Activated naive CD8-positive, alpha-beta T cell treated with anti-CD3 and anti-CD28 coated beads, Interleukin-2, amount 10 ng/mL, durations not matched to agents 7 days and 5 days (primary cell): ENCODE results near the gene STING1. TPM values are rescaled to one million over a fixed set of nuclear protein-coding genes. Genes with fewer than 3 reads are reported as not detected.
A peak's percentile ranks its signal among the peaks of the same experiment; 100 is the strongest.
"Not testable (repeated sequence)": the region's sequence is repeated elsewhere in the genome, so short reads cannot be mapped to it uniquely, and the experiment has no call there.

Experiments
- ATAC-seq: fragments of 150-1000 bp; cut with Tn5 transposase; one replicate; pipeline ENCODE4 v1.10.0; 2021; ENCODE audit warnings: low read depth, moderate library complexity
- POLR2A ChIA-PET: fragments of 350-600 bp; sonication (Branson Sonifier 250); formaldehyde crosslinking; loops from one replicate; lab custom pipeline; 2021; ENCODE audit warnings: antibody characterized with exemption; lab: Charles Lee
- DNase-seq: peaks from one replicate; pipeline ENCODE4 v3.0.0; 2021
- H3K27ac Mint-ChIP-seq: one replicate; pipeline ENCODE4 v1.8.0; 2022; ENCODE audit warnings: mild to moderate bottlenecking, mixed read lengths
- H3K27me3 Mint-ChIP-seq: one replicate; pipeline ENCODE4 v1.8.0; 2022; ENCODE audit warnings: mild to moderate bottlenecking, moderate library complexity, mixed read lengths
- H3K36me3 Mint-ChIP-seq: one replicate; pipeline ENCODE4 v1.8.0; 2021; ENCODE audit warnings: mild to moderate bottlenecking, mixed read lengths
- H3K4me1 Mint-ChIP-seq: one replicate; pipeline ENCODE4 v1.8.0; 2021; ENCODE audit warnings: mixed read lengths
- H3K4me3 Mint-ChIP-seq: one replicate; pipeline ENCODE4 v1.8.0; 2022; ENCODE audit warnings: mild to moderate bottlenecking, moderate library complexity, mixed read lengths
- H3K9me3 Mint-ChIP-seq: one replicate; pipeline ENCODE4 v1.8.0; 2021; ENCODE audit warnings: mixed read lengths
- total RNA-seq, 2 experiments: library from RNA; stranded (reverse); gene quantifications; one replicate each; pipeline ENCODE4 v1.2.3, GENCODE V29; 2021

Gene STING1
- total RNA-seq, 2 experiments from 2014 or later, result 63.6 to 68.4 TPM

DNA sequence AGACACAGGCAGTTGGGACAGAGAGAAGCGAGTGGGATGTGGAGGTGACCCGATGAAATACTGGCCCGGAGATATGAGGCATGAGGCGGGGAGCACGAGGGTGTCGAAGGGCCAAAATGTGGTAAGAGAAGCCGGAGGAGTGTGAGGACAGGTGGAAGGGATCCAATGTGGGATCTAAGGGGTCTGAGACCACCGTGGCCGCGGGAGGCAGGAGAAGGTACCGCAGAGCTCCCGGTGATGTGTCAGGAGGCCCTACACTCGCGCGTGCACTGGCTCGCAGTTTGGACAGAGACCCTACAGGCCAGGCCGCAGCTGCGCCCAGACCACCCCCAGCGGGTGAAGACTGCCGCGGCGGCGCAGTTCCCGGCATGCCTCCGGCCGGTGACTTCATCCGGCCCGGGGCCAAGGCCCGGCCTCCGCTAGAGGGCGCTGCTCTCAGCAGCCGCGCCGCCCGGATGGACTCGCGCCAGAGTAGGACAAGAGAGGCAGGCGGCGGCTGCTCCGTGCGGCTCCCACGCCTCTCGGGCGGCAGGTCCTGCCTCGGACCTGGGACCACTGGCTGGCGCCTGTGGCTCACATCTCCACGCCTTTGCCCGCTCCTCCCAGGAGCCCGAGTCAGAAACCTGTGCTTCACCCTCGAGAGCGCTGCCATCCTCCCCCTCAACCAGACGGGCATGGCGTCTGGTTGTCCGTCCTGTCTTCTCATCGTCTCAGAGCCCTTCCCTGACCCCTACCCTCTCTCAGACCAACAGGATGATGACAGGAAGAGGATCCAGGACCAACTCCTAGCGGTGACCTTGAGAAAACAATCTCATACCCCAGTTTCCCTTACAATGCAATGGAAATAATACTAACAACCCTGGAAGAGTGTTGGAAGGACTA lies 35.4 kb upstream of the STING1 start:
- H3K36me3 Mint-ChIP-seq, result no peaks in the 10 kb centered on the region
- H3K27me3 Mint-ChIP-seq, result peaks cover 2% of the 10 kb centered on the region
- DNase-seq (peak; percentile 97), ATAC-seq (peak; percentile 97)
- peak overlapping the region; percentile 94 for H3K27ac Mint-ChIP-seq
- peak overlapping the region; percentile 84 for H3K4me3 Mint-ChIP-seq
- POLR2A ChIA-PET, result interaction anchor here (0.7 to 1.9 kb wide), 4 partner anchors 35 to 224 kb away, joined by 3 to 8 read pairs (median 4); partner anchors contain the start of genes DNAJC18, MATR3, STING1 and UBE2D2
- peaks cover 20% of the 10 kb centered on the region for H3K4me1 Mint-ChIP-seq
- H3K9me3 Mint-ChIP-seq, result no peaks in the 10 kb centered on the region

DNA sequence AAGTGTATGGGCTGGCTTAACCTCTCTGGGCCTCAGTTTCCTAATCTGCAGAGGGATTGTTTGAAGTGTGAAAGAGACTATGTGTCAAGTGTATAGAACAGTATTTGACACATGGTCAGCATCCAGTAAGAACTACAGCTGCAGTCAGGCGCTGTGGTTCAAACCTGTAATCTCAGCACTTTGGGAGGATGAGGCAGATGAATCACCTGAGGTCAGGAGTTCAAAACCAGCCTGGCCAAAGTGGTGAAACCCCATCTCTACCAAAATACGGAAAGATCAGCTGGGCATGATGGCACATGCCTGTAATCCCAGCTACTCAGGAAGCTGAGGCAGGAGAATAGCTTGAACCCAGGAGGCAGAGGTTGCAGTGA lies 31.9 kb upstream of the STING1 start:
- DNase-seq (no peak), ATAC-seq (no peak)
- H3K9me3 Mint-ChIP-seq, result no peaks in the 10 kb centered on the region
- no peak overlapping the region for H3K27ac Mint-ChIP-seq
- H3K4me3 Mint-ChIP-seq, result no peak overlapping the region
- H3K27me3 Mint-ChIP-seq, result peaks cover 6% of the 10 kb centered on the region
- POLR2A ChIA-PET, result interaction anchor here (1.0 to 1.5 kb wide), 2 partner anchors 57 to 98 kb away, joined by 3 to 7 read pairs; no protein-coding TSS in a partner anchor
- H3K36me3 Mint-ChIP-seq, result no peaks in the 10 kb centered on the region
- peaks cover 45% of the 10 kb centered on the region for H3K4me1 Mint-ChIP-seq

DNA sequence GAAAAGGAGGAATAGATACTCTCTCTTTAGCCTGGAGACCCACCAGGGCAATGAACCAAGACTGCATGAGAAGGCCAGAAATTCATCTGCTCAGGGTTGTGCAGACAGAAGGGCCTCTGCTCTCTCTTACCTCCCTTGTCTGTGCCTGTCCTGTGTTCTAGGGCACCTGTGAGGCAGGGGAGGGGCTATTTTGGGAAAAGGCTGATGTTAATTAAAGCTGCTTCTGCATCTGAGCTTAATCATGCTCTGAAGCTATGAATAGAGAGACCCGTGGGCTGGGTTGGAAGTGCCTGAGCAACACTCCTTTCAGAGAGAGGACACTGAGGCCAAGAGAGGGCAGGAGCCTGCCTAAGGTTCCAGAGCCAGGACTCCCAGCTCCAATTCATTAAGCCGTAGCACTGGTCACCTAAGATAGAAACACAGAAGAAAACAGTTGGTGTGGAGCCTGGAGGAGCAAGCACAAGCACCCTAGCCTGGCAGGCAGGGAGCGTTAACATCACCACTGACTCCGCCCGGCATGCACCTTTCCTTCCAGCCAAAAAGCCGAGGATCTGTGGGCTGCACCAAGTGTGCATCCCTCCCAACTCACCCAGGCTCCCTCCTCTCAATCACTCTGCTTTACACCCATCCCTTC lies 31.4 kb upstream of the STING1 start:
- H3K27ac Mint-ChIP-seq, result no peak overlapping the region
- no peak for ATAC-seq
- H3K4me1 Mint-ChIP-seq, result peaks cover 44% of the 10 kb centered on the region

DNA sequence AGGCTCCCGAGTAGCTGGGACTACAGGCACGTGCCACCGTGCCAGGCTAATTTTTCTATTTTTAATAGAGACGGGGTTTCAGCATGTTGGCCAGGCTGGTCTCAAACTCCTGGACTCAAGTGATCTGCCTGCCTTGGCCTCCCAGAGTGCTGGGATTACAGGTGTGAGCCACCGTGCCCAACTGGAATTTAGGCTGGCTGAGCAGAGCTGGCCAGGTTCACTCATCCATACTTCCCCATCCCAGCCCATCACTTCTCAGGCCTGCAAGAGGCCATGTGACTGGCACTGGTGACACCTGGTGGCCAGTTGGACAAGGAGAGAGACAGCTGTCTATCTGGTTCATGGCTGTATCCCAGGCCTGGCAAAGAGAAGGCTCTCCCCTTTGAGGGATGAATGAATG lies 30.9 kb upstream of the STING1 start:
- DNase-seq, result peak; percentile 75
- not testable (repeated sequence) for H3K36me3 Mint-ChIP-seq, H3K27me3 Mint-ChIP-seq, H3K27ac Mint-ChIP-seq, H3K9me3 Mint-ChIP-seq, H3K4me3 Mint-ChIP-seq
- POLR2A ChIA-PET, result interaction anchor here (0.6 to 2.9 kb wide), 5 partner anchors 75 to 200 kb away, joined by 3 to 21 read pairs (median 4); no protein-coding TSS in a partner anchor
- H3K4me1 Mint-ChIP-seq, result peaks cover 41% of the 10 kb centered on the region
- ATAC-seq, result peak; percentile 57

More for the DNA sequence above, 31.4 kb upstream of the STING1 start:
- no peaks in the 10 kb centered on the region for H3K9me3 Mint-ChIP-seq
- DNase-seq, result no peak
- POLR2A ChIA-PET, result interaction anchor here (0.6 to 2.9 kb wide), 6 partner anchors 56 to 200 kb away, joined by 3 to 21 read pairs (median 4); no protein-coding TSS in a partner anchor
- H3K27me3 Mint-ChIP-seq, result peaks cover 5% of the 10 kb centered on the region
- no peaks in the 10 kb centered on the region for H3K36me3 Mint-ChIP-seq
- no peak overlapping the region for H3K4me3 Mint-ChIP-seq

DNA sequence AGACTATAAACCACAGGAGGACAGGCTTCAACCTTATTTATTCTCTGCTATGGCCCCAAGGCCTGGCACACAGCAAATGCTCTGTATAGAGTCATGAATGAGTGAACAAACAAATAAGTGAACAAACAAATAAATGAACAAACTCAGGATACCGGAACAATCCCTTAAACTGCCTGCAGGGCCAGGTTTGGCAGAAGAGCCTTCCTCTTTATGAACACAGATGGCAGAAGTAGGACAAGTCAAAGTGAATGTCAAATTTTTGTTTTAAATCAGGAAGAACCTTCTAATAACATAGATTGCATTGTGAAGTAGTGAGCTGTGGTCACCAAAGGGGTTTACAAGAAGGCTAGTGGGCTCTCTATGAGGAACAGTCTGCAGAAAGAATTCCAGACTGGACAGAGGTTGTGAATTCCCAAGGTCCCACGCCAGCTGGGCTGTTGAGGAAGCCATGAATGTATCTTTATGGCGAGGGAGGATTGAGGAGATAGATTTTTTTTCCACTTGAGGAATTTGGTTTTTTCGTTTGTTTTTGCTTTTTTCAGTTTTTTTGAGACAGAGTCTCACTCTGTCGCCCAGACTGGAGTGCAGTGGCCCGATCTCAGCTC lies 30.3 kb upstream of the STING1 start:
- POLR2A ChIA-PET, result interaction anchor here (0.9 to 2.9 kb wide), 5 partner anchors 74 to 97 kb away, joined by 3 to 21 read pairs (median 4); partner anchors contain the start of gene DNAJC18
- H3K4me1 Mint-ChIP-seq, result peaks cover 37% of the 10 kb centered on the region

DNA sequence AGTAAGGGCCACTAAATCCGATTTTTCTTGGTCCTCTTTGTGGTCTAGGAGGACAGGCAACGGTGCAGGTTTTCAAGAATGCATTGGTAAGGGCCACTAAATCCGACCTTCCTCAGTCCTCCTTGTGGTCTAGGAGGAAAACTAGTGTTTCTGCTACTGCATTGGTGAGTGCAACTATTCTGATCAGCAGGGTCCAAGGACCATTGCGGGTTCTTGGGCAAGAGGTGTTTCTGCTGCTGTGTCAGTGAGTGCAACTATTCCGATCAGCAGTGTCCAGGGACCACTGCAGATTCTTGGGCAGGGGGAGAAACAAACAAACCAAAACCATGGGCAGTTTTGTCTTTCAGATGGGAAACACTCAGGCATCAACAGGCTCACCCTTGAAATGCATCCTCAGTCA lies 22.2 kb upstream of the STING1 start:
- H3K4me1 Mint-ChIP-seq, H3K27ac Mint-ChIP-seq, H3K9me3 Mint-ChIP-seq, H3K36me3 Mint-ChIP-seq, ATAC-seq, H3K4me3 Mint-ChIP-seq, POLR2A ChIA-PET, DNase-seq: not testable (repeated sequence)
- peaks cover 15% of the 10 kb centered on the region for H3K27me3 Mint-ChIP-seq

More for the DNA sequence above, 30.3 kb upstream of the STING1 start:
- DNase-seq (no peak), ATAC-seq (no peak)
- H3K36me3 Mint-ChIP-seq, result no peaks in the 10 kb centered on the region
- H3K27ac Mint-ChIP-seq, result no peak overlapping the region
- H3K27me3 Mint-ChIP-seq, result peaks cover 10% of the 10 kb centered on the region
- H3K4me3 Mint-ChIP-seq, result no peak overlapping the region
- no peaks in the 10 kb centered on the region for H3K9me3 Mint-ChIP-seq

DNA sequence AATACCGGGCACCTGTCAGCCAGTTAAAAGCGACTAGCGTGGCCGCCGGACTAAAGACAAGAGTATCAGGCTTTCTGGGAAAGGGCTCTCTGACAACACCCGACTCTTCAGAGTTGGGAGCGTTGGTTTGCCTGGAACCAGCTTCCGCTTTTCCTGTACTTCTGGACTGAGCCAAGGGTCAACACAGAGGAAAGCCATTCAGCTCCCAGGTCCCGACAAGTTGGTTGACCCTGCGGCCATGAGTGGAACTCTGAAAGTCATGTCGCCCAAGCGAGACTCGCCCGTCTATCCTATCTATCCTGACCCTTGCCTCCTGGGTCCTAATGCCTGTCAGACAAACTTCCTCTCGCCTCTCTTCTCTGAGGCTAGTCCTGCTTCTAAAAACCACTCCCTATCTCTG lies 21.3 kb upstream of the STING1 start:
- ATAC-seq, H3K27ac Mint-ChIP-seq: not testable (repeated sequence)

DNA sequence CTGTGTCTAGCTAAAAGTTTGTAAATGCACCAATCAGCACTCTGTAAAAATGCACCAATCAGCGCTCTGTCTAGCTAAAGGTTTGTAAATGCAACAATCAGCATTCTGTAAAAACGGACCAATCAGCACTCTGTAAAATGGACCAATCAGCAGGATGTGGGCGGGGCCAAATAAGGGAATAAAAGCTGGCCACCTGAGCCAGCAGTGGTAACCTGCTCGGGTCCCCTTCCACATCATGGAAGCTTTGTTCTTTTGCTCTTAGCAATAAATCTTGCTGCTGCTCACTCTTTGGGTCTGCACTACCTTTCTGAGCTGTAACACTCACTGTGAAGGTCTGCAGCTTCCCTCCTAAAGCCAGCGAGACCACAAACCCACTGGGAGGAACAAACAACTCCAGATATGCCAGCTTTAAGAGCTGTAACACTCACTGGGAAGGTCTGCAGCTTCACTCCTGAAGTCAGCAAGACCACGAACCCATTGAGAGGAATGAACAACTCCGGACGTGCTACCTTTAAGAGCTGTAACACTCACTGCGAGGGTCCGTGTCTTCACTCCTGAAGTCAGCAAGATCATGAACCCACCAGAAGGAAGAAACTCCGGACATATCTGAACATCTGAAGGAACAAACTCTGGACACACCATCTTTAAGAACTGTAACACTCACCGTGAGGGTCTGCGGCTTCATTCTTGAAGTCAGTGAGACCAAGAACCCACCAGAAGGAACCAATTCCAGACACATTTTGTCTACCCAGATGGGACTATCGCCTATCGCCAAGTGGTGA lies 20.7 kb upstream of the STING1 start:
- H3K4me3 Mint-ChIP-seq, ATAC-seq, DNase-seq, H3K27ac Mint-ChIP-seq, POLR2A ChIA-PET, H3K36me3 Mint-ChIP-seq, H3K4me1 Mint-ChIP-seq, H3K9me3 Mint-ChIP-seq: not testable (repeated sequence)
- H3K27me3 Mint-ChIP-seq, result peaks cover 18% of the 10 kb centered on the region

More for the DNA sequence above, 21.3 kb upstream of the STING1 start:
- H3K4me1 Mint-ChIP-seq, POLR2A ChIA-PET, H3K4me3 Mint-ChIP-seq, H3K9me3 Mint-ChIP-seq, DNase-seq, H3K36me3 Mint-ChIP-seq: not testable (repeated sequence)
- peaks cover 18% of the 10 kb centered on the region for H3K27me3 Mint-ChIP-seq

DNA sequence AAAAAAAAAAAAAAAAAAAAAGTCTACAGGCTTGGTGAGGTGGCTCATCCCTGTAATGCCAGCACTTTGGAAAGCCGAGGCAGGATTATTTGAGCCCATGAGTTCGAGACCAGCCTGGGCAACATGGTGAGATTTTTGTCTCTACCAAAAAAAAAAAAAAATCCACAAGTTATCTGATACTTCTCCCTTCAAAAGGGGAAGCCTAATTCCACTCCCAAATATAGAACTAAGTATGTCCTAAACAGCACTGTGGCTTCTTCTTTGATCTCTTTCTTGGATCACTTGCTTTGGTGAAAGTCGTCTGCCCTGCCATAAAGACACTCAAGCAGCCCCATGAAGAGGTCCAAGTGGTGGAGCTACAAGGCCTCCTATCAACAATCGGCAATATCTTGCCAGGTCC lies 18.8 kb upstream of the STING1 start:
- H3K4me1 Mint-ChIP-seq, result no peaks in the 10 kb centered on the region
- ATAC-seq, result no peak
- POLR2A ChIA-PET, result interaction anchor here (0.7 kb wide), 1 partner anchor 62 kb away, joined by 3 read pairs; the partner anchor contains the start of gene DNAJC18
- H3K27me3 Mint-ChIP-seq, result peaks cover 21% of the 10 kb centered on the region
- no peak for DNase-seq
- peaks cover 2% of the 10 kb centered on the region for H3K9me3 Mint-ChIP-seq
- no peak overlapping the region for H3K27ac Mint-ChIP-seq
- no peaks in the 10 kb centered on the region for H3K36me3 Mint-ChIP-seq
- no peak overlapping the region for H3K4me3 Mint-ChIP-seq

DNA sequence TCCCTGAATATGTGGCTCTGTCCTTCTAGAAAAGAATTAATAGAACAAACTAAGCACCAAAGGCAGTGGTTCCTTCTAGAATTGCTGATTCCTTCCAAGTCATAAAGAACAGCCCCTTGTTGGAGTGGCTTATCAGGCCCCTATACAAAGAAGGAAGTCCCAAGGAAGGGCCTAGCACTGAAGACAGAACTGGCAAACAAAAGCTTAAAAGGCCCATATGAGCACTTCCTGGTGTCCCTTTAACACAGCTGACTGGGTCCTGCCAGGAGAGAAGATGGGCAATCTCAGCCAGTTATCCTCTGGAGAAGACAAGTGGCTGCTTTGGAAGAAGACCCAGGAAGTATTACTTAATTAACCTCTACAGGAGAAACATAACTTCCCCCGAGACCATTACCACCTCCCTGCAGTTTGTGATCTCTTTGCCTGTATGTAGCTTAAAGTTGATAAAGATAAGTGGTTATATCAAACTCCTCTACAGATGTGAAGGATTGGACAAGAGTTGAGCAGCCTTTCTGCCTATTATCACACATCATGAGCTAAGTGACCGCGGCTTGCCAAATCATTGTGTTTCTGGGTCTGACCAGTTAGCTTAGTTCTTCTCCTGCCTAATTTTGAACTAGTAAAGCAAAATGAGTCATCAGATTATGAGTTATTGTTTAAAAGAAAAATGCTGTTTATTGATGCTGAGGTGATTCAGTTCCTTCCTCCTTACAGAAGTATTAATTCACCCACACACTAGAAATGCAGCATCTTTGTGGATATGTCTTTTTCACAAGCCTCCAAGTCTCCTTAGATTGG lies 13.3 kb upstream of the STING1 start:
- POLR2A ChIA-PET, result interaction anchor here (1.0 to 2.2 kb wide), 2 partner anchors 14 to 54 kb away, joined by 3 to 10 read pairs; partner anchors contain the start of gene STING1
- H3K9me3 Mint-ChIP-seq, result no peaks in the 10 kb centered on the region
- H3K4me3 Mint-ChIP-seq, result no peak overlapping the region
- DNase-seq, result no peak
- no peaks in the 10 kb centered on the region for H3K36me3 Mint-ChIP-seq
- ATAC-seq, result no peak
- H3K4me1 Mint-ChIP-seq, result peaks cover 15% of the 10 kb centered on the region
- H3K27ac Mint-ChIP-seq, result no peak overlapping the region
- H3K27me3 Mint-ChIP-seq, result peaks cover 12% of the 10 kb centered on the region

DNA sequence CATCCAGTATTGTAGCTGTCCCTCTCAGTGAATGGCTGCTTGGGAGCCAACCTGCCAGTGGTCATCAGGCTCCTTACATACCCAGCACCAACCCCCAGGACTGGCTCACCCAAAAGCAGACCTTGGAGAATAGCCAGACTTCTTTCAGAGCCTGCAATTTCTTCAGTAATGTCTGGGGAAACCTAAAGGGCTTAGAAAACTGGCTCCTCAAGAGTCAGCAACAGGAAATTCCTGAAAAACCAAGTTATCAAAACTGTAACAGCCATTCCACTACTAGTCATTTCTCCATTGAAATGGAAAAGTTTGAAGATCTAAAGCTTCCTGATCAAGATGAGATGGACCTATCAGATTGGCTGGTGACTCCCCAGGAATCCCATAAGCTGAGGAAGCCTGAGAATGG lies 12.3 kb upstream of the STING1 start:
- Mint-ChIP-seq H3K4me3 (no peak overlapping the region), H3K27ac (no peak overlapping the region), H3K4me1 (peaks cover 15% of the 10 kb centered on the region), H3K9me3 (no peaks in the 10 kb centered on the region), H3K36me3 (no peaks in the 10 kb centered on the region), H3K27me3 (peaks cover 14% of the 10 kb centered on the region)
- ATAC-seq (no peak), DNase-seq (no peak)
- POLR2A ChIA-PET, result interaction anchor here (0.6 kb wide), 1 partner anchor 31 kb away, joined by 6 read pairs; no protein-coding TSS in a partner anchor

DNA sequence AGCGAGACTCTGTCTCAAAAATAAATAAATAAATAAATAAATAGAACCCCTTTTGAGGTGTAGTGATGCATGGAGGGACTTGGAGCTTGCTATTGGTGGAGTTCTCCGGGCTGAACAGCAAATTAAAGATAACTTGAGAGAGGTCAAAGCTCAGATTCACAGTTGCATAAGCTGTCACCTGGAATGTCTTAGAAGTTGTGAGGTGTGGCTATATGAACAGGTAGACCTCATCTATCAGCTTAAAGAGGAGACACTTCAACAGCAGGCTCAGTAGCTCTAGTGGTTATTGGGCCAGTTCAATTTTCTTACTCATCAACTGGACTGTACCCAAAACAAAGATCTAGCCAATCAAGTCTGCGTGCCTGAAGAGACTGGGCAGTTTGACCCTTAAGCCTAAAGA lies 11.7 kb upstream of the STING1 start:
- Mint-ChIP-seq H3K9me3 (no peaks in the 10 kb centered on the region), H3K36me3 (no peaks in the 10 kb centered on the region), H3K4me3 (no peak overlapping the region), H3K4me1 (peaks cover 15% of the 10 kb centered on the region), H3K27me3 (peaks cover 12% of the 10 kb centered on the region), H3K27ac (no peak overlapping the region)
- no peak for DNase-seq
- POLR2A ChIA-PET, result interaction anchor here (0.6 kb wide), 1 partner anchor 30 kb away, joined by 6 read pairs; no protein-coding TSS in a partner anchor
- ATAC-seq, result no peak
